HG03196 (cell line): Measurements from ENCODE around the gene KCNK17.

Source experiments
- ATAC-seq: cut with Tn5 transposase; IDR thresholded peaks from one replicate; pipeline ENCODE4 v1.9.1; 2021; ENCODE audit not compliant: unreplicated experiment

Gene KCNK17

DNA sequence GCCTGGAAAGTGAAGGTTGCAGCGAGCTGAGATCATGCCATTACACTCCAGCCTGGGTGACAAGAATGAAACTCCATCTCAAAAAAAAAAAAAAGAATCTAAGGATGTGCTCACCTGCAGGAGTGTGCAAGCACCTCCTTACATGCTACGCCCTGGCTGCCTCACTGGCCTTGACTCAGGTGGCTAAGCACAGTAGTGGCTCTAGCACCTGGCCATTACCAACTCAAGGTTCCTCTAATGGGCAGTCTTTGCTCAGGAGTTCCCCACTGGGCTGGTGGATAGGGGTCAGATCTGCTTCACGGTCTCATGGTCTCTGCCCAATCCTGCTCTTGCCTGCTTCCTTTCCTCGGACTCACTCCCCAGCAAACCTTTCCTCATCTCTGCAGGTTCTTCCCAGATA is 39.7 kb downstream of the KCNK17 start:
- no peak for ATAC-seq

DNA sequence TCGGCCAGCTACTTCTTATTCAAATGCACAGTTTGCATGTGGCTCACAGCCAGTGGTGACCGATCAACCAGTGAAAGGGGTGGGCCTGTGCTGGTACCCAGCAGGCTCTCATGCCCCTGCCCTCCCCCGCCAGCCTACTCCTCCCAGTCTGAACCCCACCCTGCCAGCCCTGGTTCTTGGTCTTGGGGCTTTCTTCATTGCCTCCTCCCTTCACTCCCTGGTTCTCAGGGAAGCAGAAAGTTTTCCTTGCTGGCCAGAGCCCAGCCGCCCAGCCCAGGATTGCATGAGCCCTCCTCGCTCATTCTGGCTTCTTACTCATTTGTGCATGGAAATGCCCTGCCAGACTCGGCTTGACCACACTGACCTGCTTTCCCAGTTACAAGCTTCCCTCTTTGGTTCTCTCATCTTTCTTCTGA is 40.8 kb downstream of the KCNK17 start:
- ATAC-seq: no peak

DNA sequence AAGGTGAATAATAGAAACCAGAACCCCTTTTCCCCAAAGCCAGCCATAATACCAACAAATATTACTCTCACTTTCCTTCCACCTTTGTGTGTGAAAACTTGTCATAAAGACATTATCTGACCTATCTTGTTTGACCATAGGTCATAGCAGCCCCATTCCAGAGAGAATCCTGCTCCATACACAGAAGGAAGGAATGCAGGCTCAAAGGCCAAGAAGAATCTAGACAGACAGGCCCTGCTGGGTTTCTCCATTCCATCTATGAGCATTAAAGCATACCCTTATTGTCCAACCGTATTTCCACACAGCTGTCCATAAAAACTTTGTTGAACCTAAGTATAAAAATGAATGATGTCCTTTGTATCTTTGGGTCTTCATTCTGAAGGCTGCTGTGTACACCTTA is 44.3 kb downstream of the KCNK17 start:
- no peak for ATAC-seq

DNA sequence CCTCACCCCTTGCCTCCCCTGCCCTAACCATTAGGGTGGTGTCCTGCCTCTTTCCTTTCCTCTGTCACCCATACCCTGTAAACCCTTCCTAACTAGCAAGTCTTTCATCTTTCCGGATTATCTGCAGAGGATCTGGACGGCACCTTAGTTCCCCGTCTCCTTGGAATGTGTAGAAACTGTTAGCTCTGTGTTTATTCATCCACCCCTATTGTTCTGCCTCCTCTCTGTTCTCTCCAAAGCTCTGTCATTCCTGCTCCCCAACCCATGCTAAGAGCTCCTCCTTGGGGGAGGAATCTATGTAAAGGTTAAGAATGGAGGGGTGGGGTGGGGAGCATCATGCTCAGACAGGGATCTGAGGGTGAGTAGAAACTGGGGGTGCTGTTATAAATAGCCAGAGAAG is 45.5 kb downstream of the KCNK17 start:
- ATAC-seq: no peak

DNA sequence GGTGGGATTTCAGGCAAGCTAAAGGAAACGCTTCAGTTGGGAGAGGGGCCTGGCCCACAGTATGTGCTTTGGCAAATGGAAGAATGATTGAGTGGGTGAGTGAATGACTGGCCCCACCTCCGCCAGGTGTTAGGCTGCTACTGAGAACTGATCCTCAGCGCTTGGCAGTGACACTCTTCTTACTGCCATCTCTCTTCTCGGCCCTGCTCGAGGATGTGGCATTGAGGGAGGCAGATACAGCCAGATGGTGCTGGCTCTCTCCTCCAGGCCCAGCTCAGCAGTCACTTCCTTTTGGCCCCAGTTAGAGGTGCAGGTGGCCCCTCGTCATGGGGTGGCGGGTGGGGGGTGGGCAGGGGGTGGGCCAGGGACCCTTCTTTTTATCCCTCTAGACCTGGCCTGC is 46.0 kb downstream of the KCNK17 start:
- no peak for ATAC-seq

DNA sequence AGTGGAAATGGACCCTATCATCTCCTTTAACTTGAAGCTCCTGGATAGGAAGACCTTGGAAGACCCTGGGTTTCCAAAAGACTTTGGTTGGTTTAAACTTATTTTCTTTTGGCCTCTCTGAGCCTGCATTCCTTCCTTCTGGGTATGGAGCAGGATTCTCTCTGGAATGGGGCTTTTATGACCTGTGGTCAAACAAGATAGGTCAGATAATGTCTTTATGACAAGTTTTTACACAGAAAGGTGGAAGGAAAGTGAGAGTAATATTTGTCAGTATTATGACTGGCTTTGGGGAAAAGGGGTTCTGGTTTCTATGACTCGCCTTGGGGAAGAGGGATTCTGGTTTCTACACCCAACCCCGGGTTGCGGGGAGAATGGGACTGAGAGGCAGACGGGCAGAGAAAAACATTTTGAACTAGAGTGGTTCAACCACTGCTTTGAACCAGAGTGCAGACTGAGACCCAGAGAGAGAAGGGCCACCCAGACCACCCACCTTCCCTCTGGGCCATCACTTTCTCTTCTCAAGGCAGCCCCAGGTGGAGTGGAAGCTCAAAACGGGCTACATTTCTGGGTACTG is 47.4 kb downstream of the KCNK17 start:
- ATAC-seq: no peak

DNA sequence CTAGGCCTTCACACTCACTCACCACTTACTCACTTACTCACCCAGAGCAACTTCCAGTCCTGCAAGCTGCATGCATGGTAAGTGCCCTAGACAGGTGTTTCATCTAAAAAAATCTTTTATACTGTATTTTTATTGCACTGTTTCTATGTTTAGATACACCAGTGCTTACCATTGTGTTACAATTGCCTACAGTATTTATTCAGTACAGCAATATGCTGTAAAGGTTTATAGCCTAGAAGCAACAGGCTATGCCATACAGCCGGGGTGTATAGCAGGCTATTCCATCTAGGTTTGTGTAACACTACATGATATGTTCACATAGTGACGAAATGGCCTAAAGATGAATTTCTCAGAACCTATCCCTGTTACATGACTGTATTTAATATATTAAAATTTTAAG is 47.8 kb downstream of the KCNK17 start:
- ATAC-seq: no peak

DNA sequence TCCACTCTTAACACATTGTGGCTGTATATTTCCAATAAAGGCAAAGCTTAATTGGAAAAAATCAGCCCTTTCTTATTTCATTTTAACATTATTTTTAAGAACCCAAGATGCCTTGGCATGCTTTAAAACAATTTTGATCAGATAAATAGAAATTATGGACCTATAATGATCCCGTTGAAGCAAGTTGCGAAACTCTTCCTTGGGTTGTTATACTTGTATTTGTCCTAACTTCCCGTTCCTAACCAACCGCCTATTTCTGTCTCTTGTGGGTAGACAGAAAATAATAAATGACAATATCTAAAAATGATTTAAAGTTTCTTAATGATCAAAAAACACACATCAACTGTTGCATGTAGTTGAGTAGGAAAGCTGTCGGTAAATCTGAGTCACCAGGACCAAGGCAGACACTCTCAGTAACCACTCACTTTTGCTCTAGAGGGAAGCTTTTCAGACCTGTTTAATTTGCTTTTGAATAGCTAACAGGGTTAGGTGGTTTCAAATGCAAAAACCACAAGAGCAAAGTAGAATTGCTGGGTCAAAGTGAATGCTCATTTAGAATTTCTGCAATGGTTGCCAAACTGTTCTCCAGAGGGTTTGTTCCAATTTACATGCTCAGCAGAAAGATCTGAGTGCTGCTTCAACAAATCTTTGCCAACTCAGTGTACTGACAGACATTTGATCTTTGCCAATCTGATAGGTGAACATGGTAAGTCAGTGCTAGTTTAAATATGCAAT is 50.7 kb downstream of the KCNK17 start:
- ATAC-seq: no peak

DNA sequence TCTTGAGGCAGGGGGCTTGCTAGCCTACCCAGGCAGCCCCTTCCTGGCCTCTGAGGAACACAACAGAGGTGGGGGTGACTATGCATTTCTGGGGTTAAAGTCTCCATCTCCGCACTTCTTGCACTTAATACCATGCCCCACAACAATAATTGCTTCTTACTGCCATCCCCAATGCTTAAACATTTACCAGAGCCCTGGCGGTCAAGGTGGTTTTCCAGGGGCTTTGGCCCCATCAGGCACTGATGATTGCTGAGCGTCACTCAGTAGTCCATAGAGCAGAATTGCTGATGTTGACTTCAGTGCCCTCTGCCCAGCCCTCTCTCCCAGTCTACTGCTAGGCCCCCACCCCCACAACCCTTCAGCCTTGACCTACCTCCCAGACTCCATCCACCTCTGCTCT is 52.5 kb downstream of the KCNK17 start:
- ATAC-seq: no peak

DNA sequence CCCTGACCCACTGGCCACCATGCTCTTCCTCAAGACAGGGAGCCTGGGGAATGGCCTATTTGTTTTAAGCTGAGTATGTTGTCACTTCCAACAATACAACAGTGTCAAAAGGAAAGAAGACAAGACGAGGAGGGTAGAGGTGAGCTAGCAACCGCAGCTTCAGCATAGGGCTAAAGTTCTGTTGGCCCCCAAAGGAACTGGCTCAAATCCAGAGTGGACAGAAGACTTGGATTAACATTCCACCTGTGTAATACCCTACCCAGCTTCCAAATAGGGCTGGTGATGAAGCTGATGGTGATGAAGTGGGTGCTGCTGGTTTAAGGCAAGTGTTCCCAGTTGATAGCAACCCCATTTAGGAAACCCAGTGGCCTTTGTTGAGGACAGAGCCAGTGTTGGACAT is 53.3 kb downstream of the KCNK17 start:
- no peak for ATAC-seq

DNA sequence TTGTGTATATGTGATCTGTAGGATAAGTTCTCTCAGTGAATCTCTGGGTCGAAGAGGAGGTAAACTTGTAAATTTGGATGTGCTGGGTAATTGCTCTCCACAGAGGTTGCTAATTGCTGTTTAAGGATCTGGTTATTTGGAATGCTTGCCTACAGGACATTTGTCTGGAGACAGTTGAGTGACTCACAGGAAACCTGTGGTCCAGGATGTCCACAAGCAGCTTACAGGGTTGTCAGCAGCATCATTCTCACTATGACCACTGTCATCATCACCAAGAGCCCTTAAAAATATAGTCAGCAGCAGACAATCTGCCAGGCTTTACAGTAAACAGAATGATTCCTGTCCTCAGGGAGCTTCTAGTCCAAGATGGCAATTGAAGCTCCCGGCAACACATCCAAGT is 53.8 kb downstream of the KCNK17 start:
- no peak for ATAC-seq

DNA sequence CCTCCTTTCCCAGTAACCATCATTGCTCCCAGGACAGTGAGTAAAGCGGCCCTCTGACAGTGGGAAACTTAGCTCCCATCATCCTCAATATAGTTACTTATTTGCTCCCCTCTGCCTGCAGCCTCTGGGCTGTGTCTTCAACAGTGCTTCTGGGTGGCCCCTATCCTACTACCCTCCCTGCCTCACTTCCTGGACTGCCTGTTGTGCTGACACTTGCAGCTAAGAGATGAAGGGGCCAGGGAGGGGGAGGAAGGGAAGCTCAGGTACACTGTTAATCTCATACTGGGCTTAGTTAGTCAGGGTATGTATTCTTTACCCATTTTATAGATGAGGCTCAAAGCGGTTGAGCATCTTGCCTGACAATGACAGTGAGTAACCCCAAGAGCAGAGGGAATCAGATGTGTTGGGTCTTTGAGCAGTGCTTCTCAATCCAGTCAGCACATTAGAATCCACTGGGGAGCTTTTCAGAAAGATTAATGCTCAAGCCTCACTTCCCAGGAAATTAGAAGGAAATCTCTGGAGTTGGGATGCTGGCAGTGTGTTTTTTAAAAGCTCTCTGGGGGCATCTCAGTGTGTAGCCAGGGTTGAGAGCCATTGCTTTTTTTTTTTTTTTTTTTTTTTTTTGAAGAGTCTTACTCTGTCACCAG is 57.8 kb downstream of the KCNK17 start:
- no peak for ATAC-seq

DNA sequence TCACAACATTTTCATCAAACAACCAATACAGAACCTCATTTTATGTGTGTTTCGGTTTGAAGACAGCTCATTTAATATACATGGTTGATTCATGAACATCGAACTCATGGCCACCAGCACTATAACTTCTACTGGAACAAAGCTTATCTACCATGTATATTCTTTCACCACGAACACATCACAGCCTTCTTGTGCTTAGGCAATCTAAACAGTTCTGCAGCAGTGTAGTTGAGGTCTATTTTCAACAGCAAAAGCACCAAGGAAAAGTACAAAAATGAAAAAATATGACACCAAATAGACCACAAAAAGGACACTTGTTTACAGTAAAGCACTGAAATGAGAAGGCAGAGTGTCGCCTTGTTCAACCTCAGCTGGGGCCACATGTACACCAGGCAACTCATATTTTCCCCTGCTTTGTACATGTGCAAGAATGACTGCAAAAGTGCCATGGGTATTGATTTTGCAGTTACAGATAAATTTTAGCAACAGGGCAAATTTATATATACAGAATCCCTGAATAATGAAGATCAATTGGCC is 59.2 kb downstream of the KCNK17 start:
- ATAC-seq: no peak

DNA sequence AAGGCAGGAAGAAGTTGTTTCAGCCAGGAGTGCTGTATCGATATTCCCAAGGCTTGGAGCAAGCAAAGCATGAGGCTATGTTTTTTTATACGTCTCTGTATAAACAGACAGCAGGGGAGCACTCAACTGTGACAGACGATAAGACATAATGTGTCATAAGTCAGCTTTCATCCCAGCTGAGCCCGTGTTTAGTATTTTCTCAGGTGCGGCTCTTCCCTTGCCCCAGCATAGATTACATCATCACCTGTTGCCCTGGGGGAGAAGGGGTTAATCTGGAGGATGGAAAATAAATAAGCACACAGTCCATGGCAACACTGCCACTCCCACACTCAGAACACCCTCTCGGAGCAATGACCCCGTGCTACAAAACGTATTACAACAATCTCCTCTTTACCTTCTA is 62.8 kb downstream of the KCNK17 start:
- no peak for ATAC-seq

DNA sequence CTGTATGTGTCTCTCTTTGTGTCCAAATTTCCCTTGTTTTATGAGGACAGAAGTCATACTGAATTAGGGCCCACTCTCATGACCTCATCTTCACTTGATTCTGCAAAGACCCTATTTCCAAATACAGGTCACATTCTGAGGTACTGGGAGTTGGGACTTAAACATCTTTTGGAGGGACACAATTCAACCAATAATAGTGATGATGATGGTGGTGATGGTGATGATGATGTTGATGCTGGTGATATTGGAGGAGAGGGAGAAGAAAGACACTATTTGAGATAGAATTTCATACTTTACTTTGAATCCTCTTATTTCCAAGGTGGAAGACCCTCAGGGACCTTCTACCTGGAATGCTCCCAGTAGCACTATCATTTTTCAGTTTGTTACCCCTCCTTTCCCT is 63.7 kb downstream of the KCNK17 start:
- ATAC-seq: no peak

DNA sequence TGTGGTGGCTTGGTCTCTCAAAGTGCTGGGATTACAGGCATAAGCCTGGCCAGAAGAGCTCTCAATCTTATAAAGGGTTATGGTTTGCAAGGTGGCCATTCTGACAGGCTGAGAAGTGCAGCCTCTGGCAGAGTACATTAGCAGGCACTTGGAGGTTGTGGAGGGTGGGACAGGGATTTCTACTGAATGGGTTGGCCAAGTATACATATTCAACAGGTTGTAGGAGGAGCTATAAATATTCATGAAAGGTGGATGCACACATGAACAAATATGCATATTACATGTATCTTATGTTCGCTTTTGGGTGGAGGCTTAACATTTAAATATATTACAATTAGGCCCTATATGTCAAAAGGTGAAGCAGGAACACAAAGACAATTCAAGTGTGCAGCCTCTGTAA is 64.9 kb downstream of the KCNK17 start:
- ATAC-seq: no peak
